ENCODE results near the gene BAG5. TPM values are rescaled to one million over a fixed set of nuclear protein-coding genes. Genes with fewer than 3 reads are reported as not detected.

BAG5 gene, protein sequence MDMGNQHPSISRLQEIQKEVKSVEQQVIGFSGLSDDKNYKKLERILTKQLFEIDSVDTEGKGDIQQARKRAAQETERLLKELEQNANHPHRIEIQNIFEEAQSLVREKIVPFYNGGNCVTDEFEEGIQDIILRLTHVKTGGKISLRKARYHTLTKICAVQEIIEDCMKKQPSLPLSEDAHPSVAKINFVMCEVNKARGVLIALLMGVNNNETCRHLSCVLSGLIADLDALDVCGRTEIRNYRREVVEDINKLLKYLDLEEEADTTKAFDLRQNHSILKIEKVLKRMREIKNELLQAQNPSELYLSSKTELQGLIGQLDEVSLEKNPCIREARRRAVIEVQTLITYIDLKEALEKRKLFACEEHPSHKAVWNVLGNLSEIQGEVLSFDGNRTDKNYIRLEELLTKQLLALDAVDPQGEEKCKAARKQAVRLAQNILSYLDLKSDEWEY
- total RNA-seq (2021; fragmentation: NEBNext Ultra II Directional; extraction: Animal tissue kit (Norgen Biotek cat#: 25700)) (29.2 and 29.5 TPM in 2 replicates), polyA plus RNA-seq (2011; rRNA removed) (5.9 and 7.4 TPM in 2 replicates), polyA minus RNA-seq (2011; rRNA and poly(A)+ RNA removed) (11.8 and 13.3 TPM in 2 replicates)
- 8.2 TPM for polyA plus RNA-seq (2011; cell fraction: cytosol; rRNA removed)
- polyA plus RNA-seq (2011; cell fraction: nucleus; rRNA removed), result 5.3 TPM
- polyA plus RNA-seq (2012, experiment 1 of 2), result 13.5 to 26.1 TPM (median 16.6 TPM) in 4 replicates
- 2.3 TPM for polyA plus RNA-seq (2012, experiment 2 of 2)
- 18.4 TPM for polyA plus RNA-seq (2013, experiment 1 of 2)
- 17.4 TPM for polyA plus RNA-seq (2013, experiment 2 of 2)
- polyA minus RNA-seq (2011; cell fraction: cytosol; rRNA and poly(A)+ RNA removed), result 13.7 TPM
- polyA minus RNA-seq (2011; cell fraction: nucleus; rRNA and poly(A)+ RNA removed), result 12.5 TPM
- long read RNA-seq, experiment 1, full-length matches to known transcripts, result 1 of 26 reads
- long read RNA-seq, experiment 1, partial matches to known transcripts, result 0 of 26 reads
- long read RNA-seq, experiment 1, other reads (novel, unspliced or antisense), result 25 of 26 reads
- long read RNA-seq, experiment 2, full-length matches to known transcripts, result 7 of 10 reads
- long read RNA-seq, experiment 2, partial matches to known transcripts, result 0 of 10 reads
- long read RNA-seq, experiment 2, other reads (novel, unspliced or antisense), result 3 of 10 reads

- H3K14ac ChIP-seq (ENCODE audit: insufficient read length), result peak within 1 kb of the TSS; percentile 19
- H3K4me2 ChIP-seq (ENCODE audit: insufficient read depth in 1 of 2, low read depth in 2 of 2, low read length in 2 of 2), result peak within 1 kb of the TSS; percentile 85 to 87
- H2BK12ac ChIP-seq (ENCODE audit: low read depth, low read length), result no peak within 1 kb of the TSS; the same call in 1 of the 2 replicates
- no peak within 1 kb of the TSS for H3K23ac ChIP-seq (ENCODE audit: insufficient read length)
- no peak within 1 kb of the TSS; the same call in 1 of the 2 replicates for H2AK5ac ChIP-seq (ENCODE audit: low read depth, low read length)
- DNase-seq (ENCODE audit: low read depth in 1 of 2, low spot score in 2 of 2) (peak; percentile 61 to 92), FAIRE-seq (no peak)
- H3K79me1 ChIP-seq (ENCODE audit: low read depth, low read length), result peaks cover 11% of the 10 kb centered on the region; the same call in 1 of the 2 replicates
- H2BK5ac ChIP-seq (ENCODE audit: low read depth, low read length), result peak within 1 kb of the TSS; percentile 54; the same call in 1 of the 2 replicates
- peak within 1 kb of the TSS; percentile 98 for H4K8ac ChIP-seq (ENCODE audit: extremely low read depth, insufficient read depth, low read length)
- no peak within 1 kb of the TSS for H3K4ac ChIP-seq (replicated peaks; ENCODE audit: insufficient read length, low read depth, low read length)
- H3K27ac ChIP-seq (ENCODE audit: low read depth, low read length), result peak within 1 kb of the TSS; percentile 94
- H2BK20ac ChIP-seq (ENCODE audit: low read length), result no peak within 1 kb of the TSS
- H2BK15ac ChIP-seq (ENCODE audit: low read length), result no peak within 1 kb of the TSS
- POLR2A ChIA-PET (ENCODE audit: partially characterized antibody), result interaction anchor here (0.6 to 2.7 kb wide), 21 partner anchors 13 to 333 kb away, joined by 3 to 40 read pairs (median 4); partner anchors contain the start of genes CKB, TRMT61A, XRCC3 and ZFYVE21
- H2BK120ac ChIP-seq (replicated peaks; ENCODE audit: low read depth, low read length), result no peak within 1 kb of the TSS
- H3K56ac ChIP-seq (replicated peaks; ENCODE audit: insufficient read length, low read depth, low read length), result peak within 1 kb of the TSS; percentile 57
- H3K4me1 ChIP-seq (replicated peaks in 1 of 4; ENCODE audit: control insufficient read depth in 3 of 4, insufficient read depth in 4 of 4, low read length in 3 of 4), result peaks cover 0 to 4% (median 1%) of the 10 kb centered on the region in 4 experiments; a peak in 3 of 7 replicates
- H3K36me3 ChIP-seq (ENCODE audit: control insufficient read depth in 2 of 4, insufficient read depth in 4 of 4, low read length in 3 of 4), result peaks cover 0 to 21% (median 12%) of the 10 kb centered on the region in 4 experiments; a peak in 7 of 8 replicates
- no peak within 1 kb of the TSS; the same call in 1 of the 2 replicates for H3K18ac ChIP-seq (ENCODE audit: extremely low read depth, low read length)
- H3K23me2 ChIP-seq (ENCODE audit: low read depth, low read length), result peaks cover 12% of the 10 kb centered on the region; the same call in 1 of the 2 replicates
- H4K91ac ChIP-seq (replicated peaks; ENCODE audit: insufficient read length, low read length), result no peak within 1 kb of the TSS
- no peaks in the 10 kb centered on the region for H3K27me3 ChIP-seq (replicated peaks in 1 of 4; ENCODE audit: control insufficient read depth in 3 of 4, extremely low read depth in 1 of 4, insufficient read depth in 3 of 4, low read length in 3 of 4)
- H3K9me3 ChIP-seq (ENCODE audit: insufficient read depth in 2 of 2, low read depth in 1 of 2, low read length in 1 of 2), result no peaks in the 10 kb centered on the region
- peak within 1 kb of the TSS; percentile 82 to 97 (median 91) for H3K4me3 ChIP-seq (ENCODE audit: extremely low read depth in 1 of 4, insufficient read depth in 2 of 4, low read depth in 3 of 4, low read length in 4 of 4)
- H3K9ac ChIP-seq (replicated peaks in 1 of 4; ENCODE audit: extremely low read depth in 1 of 4, low read depth in 3 of 4, low read length in 3 of 4), result peak within 1 kb of the TSS; percentile 81 to 89 (median 86)
- CTCF ChIA-PET (ENCODE audit: partially characterized antibody), result interaction anchor here (0.6 to 2.6 kb wide), 6 partner anchors 10 to 759 kb away, joined by 3 to 14 read pairs (median 6); no protein-coding TSS in a partner anchor
- peak within 1 kb of the TSS; percentile 47; the same call in 1 of the 2 replicates for H2AFZ ChIP-seq (ENCODE audit: low read length)
- peaks cover 12 to 82% of the 10 kb centered on the region in 2 experiments for H3K79me2 ChIP-seq (ENCODE audit: control insufficient read depth in 1 of 2, insufficient read depth in 2 of 2, low read length in 2 of 2)
- peaks cover 8 to 11% of the 10 kb centered on the region in 2 experiments for H4K20me1 ChIP-seq (replicated peaks in 1 of 2; ENCODE audit: control insufficient read depth in 1 of 2, insufficient read depth in 2 of 2, low read length in 2 of 2)
- peak within 1 kb of the TSS; percentile 40 for H4K5ac ChIP-seq (ENCODE audit: insufficient read length, low read depth, low read length)
- 2% methylated on average over 60 of the region's 109 CpGs; no CpG with 5 or more reads in 1 of the 2 experiments for WGBS, 2 experiments (ENCODE audit: extremely low coverage in 1 of 2, insufficient coverage in 1 of 2, insufficient read length in 1 of 2, insufficient replicate concordance in 2 of 2, low coverage in 1 of 2, low lambda C conversion rate in 2 of 2, missing lambda C conversion rate in 1 of 2)
- TF ChIP-seq SP2 (IDR thresholded peaks at IDR 0.05; ENCODE audit: low read length), result no peak
- peak; percentile 74; the same call in 1 of the 2 replicates for TF ChIP-seq POLR2AphosphoS5 (IDR thresholded peaks at IDR 0.05; ENCODE audit: low read depth, low read length)
- TF ChIP-seq TAF7 (optimal IDR thresholded peaks at IDR 0.05; ENCODE audit: borderline replicate concordance, low read depth, low read length), result no peak
- no peak for TF ChIP-seq SUZ12 (IDR thresholded peaks at IDR 0.05; ENCODE audit: low read length)
- TF ChIP-seq SP4 (IDR thresholded peaks at IDR 0.05; ENCODE audit: low read length), result no peak
- TF ChIP-seq PHF8 (conservative IDR thresholded peaks at IDR 0.05; ENCODE audit: low read depth, low read length), result peak; percentile 83
Measured at GRCh38 chr14:103562429-103563225, at the start of gene BAG5, which contains the start of gene COA8. Gene BAG5 (minus strand): TSS chr14:103562657. CDS start chr14:103561164, 1,493 bp downstream. Gene COA8 (plus strand): TSS chr14:103562960. CDS start chr14:103563002, 42 bp downstream.

Data from H1 (cell line).